Measurements from ENCODE around the gene PDE6D.

Gene PDE6D

DNA sequence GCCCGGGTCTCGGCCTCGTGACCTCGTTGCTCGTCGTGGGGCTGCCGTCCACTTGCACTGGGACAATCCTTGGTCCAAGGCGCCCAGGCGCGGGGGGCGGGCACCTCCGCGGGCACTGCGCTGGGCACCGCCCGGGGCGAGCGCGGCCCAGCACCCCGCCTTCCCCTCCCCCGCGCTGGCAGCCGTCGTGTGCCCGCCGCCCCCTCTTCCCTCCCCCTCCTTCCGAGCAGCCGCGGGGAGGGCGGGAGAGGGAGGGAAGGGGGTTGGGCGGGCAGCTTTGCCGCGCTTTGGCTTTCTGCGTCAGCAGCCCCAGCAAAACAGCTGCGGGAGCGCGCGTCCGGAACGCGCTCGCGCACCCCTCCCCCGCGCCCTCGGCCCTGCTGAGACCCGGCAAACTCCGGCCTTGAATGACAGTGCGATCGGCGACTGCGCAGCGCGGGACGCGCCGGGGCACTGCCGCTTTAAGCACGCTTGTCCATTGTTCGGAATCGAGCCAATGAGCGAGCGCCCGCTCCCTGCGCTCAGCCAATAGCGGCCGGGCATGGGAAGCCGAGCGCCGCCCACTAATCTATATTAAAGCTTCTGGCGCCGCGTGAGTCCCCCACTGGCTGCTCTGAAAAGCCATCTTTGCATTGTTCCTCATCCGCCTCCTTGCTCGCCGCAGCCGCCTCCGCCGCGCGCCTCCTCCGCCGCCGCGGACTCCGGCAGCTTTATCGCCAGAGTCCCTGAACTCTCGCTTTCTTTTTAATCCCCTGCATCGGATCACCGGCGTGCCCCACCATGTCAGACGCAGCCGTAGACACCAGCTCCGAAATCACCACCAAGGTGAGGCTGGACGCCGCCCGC is 72.9 kb downstream of the PDE6D start, which contains the start of gene PTMA (continued):
- no peak for TF ChIP-seq ZBTB48 (tag by site-specific recombination; IDR thresholded peaks at IDR 0.05)
- TF ChIP-seq ZNF596 (tag by site-specific recombination; IDR thresholded peaks at IDR 0.05): 0 out of 2 replicates have a peak, but pooled peaks have one; percentile 26
- TF ChIP-seq SP7 (tag by site-specific recombination; IDR thresholded peaks at IDR 0.05): peak; percentile 45
- 0 out of 2 replicates have a peak, but pooled peaks have one; percentile 45 for TF ChIP-seq ZNF394 (tag by site-specific recombination; IDR thresholded peaks at IDR 0.05; ENCODE audit: borderline replicate concordance)
- TF ChIP-seq ZNF2 (tag by site-specific recombination; IDR thresholded peaks at IDR 0.05): 0 out of 2 replicates have a peak, but pooled peaks have one; percentile 50
- no peak for TF ChIP-seq ZNF324 (tag by site-specific recombination; IDR thresholded peaks at IDR 0.05)
- peak; percentile 72 for TF ChIP-seq SP3 (tag by site-specific recombination; IDR thresholded peaks at IDR 0.05)
- TF ChIP-seq ZIC2 (tag by site-specific recombination; IDR thresholded peaks at IDR 0.05): peak; percentile 48
- TF ChIP-seq KLF8 (tag by site-specific recombination; IDR thresholded peaks at IDR 0.05): peak; percentile 65; the same call in 1 of the 2 replicates
- TF ChIP-seq ZSCAN18 (tag by site-specific recombination; IDR thresholded peaks at IDR 0.05): no peak
- no peak for TF ChIP-seq OVOL3 (tag by site-specific recombination; IDR thresholded peaks at IDR 0.05)
- peak; percentile 6; the same call in 1 of the 2 replicates for TF ChIP-seq ZNF639 (tag by site-specific recombination; IDR thresholded peaks at IDR 0.05)
- TF ChIP-seq, protein P1, sequence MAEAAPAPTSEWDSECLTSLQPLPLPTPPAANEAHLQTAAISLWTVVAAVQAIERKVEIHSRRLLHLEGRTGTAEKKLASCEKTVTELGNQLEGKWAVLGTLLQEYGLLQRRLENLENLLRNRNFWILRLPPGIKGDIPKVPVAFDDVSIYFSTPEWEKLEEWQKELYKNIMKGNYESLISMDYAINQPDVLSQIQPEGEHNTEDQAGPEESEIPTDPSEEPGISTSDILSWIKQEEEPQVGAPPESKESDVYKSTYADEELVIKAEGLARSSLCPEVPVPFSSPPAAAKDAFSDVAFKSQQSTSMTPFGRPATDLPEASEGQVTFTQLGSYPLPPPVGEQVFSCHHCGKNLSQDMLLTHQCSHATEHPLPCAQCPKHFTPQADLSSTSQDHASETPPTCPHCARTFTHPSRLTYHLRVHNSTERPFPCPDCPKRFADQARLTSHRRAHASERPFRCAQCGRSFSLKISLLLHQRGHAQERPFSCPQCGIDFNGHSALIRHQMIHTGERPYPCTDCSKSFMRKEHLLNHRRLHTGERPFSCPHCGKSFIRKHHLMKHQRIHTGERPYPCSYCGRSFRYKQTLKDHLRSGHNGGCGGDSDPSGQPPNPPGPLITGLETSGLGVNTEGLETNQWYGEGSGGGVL (tag by site-specific recombination; IDR thresholded peaks at IDR 0.05): peak; percentile 99
- TF ChIP-seq GLIS1 (tag by site-specific recombination; IDR thresholded peaks at IDR 0.05): peak; percentile 52; the same call in 1 of the 2 replicates
- no peak for TF ChIP-seq ZNF777 (tag by site-specific recombination; IDR thresholded peaks at IDR 0.05; ENCODE audit: borderline replicate concordance)

GRCh38 chr2:231707625-231707926 is 73.5 kb downstream of the PDE6D start:
- ChIA-PET POLR2A (interaction anchor here (1.0 to 4.4 kb wide), 18 partner anchors 10 to 254 kb away, joined by 3 to 41 read pairs (median 6); partner anchors contain the start of genes COPS7B, DIS3L2, NCL and PDE6D), CTCF (interaction anchor here (0.6 to 1.5 kb wide), 9 partner anchors 10 to 584 kb away, joined by 3 to 17 read pairs (median 5); no protein-coding TSS in a partner anchor)
- peaks cover 6 to 34% of the 10 kb centered on the region in 2 experiments; a peak in 2 of 3 replicates for H3K36me3 ChIP-seq (ENCODE audit: control insufficient read depth in 2 of 2, insufficient read depth in 1 of 2, low read length in 2 of 2)
- H3K4me1 ChIP-seq (ENCODE audit: control insufficient read depth, insufficient read depth, low read length): peaks cover 7% of the 10 kb centered on the region
- H3K4me3 ChIP-seq (ENCODE audit: low read depth, low read length): peak overlapping the region; percentile 82
- peak overlapping the region; percentile 98 for H3K27ac ChIP-seq (ENCODE audit: extremely low read depth, low read depth, low read length)
- H3K9me3 ChIP-seq (ENCODE audit: control insufficient read depth, insufficient read depth, low read depth, low read length): no peaks in the 10 kb centered on the region
- TF ChIP-seq ZNF335 (tag by site-specific recombination; conservative IDR thresholded peaks at IDR 0.05) (peak; percentile 89), ZSCAN30 (tag by site-specific recombination; IDR thresholded peaks at IDR 0.05) (0 out of 2 replicates have a peak, but pooled peaks have one; percentile 3), GLIS2 (tag by site-specific recombination; IDR thresholded peaks at IDR 0.05) (peak; percentile 62; the same call in 1 of the 2 replicates), SP3 (tag by site-specific recombination; IDR thresholded peaks at IDR 0.05) (no peak), ZBTB17 (tag by site-specific recombination; IDR thresholded peaks at IDR 0.05) (no peak), BCL11A (tag by site-specific recombination; IDR thresholded peaks at IDR 0.05; ENCODE audit: low read depth) (peak; percentile 88), ZNF677 (tag by site-specific recombination; IDR thresholded peaks at IDR 0.05) (no peak), ZBTB26 (tag by site-specific recombination; optimal IDR thresholded peaks at IDR 0.05) (peak; percentile 22)
- TF ChIP-seq, protein P2, sequence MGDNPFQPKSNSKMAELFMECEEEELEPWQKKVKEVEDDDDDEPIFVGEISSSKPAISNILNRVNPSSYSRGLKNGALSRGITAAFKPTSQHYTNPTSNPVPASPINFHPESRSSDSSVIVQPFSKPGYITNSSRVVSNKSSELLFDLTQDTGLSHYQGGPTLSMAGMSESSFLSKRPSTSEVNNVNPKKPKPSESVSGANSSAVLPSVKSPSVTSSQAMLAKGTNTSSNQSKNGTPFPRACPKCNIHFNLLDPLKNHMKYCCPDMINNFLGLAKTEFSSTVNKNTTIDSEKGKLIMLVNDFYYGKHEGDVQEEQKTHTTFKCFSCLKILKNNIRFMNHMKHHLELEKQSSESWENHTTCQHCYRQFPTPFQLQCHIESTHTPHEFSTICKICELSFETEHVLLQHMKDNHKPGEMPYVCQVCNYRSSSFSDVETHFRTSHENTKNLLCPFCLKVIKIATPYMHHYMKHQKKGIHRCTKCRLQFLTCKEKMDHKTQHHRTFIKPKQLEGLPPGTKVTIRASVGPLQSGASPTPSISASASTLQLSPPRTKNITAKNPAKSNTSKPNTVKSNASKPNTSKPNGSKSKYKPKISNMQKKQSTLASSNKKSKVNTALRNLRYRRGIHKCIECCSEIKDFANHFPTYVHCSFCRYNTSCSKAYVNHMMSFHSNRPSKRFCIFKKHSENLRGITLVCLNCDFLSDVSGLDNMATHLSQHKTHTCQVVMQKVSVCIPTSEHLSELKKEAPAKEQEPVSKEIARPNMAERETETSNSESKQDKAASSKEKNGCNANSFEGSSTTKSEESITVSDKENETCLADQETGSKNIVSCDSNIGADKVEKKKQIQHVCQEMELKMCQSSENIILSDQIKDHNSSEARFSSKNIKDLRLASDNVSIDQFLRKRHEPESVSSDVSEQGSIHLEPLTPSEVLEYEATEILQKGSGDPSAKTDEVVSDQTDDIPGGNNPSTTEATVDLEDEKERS (tag by site-specific recombination; IDR thresholded peaks at IDR 0.05): no peak
- TF ChIP-seq, protein P3, sequence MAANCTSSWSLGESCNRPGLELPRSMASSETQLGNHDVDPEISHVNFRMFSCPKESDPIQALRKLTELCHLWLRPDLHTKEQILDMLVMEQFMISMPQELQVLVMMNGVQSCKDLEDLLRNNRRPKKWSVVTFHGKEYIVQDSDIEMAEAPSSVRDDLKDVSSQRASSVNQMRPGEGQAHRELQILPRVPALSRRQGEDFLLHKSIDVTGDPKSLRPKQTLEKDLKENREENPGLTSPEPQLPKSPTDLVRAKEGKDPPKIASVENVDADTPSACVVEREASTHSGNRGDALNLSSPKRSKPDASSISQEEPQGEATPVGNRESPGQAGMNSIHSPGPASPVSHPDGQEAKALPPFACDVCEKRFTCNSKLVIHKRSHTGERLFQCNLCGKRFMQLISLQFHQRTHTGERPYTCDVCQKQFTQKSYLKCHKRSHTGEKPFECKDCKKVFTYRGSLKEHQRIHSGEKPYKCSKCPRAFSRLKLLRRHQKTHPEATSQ (tag by site-specific recombination; IDR thresholded peaks at IDR 0.05): no peak

All from HEK293 (cell line).